Measurements from ENCODE around the gene RCCD1. TPM values are rescaled to one million over a fixed set of nuclear protein-coding genes. Genes with fewer than 3 reads are reported as not detected.

The RCCD1 gene
- total RNA-seq, 1 donor = 10.1 TPM

GRCh38 chr15:90972133-90972532, 17.4 kb downstream of the RCCD1 start:
- TF ChIP-seq CTCF (IDR thresholded peaks at IDR 0.05; ENCODE audit: insufficient read depth, low read length) = no peak
- no peak overlapping the region for H3K4me3 ChIP-seq (ENCODE audit: low read depth, low read length)
- DNase-seq (ENCODE audit: low read depth) = no peak

GRCh38 chr15:90974216-90974615, 19.5 kb downstream of the RCCD1 start:
- TF ChIP-seq CTCF (IDR thresholded peaks at IDR 0.05; ENCODE audit: insufficient read depth, low read length) = no peak
- no peak overlapping the region for H3K4me3 ChIP-seq (ENCODE audit: low read depth, low read length)
- no peak for DNase-seq (ENCODE audit: low read depth)

- no peak overlapping the region for H3K4me3 ChIP-seq (ENCODE audit: low read depth, low read length)
- peak; percentile 30 for DNase-seq (ENCODE audit: low read depth)
- no peak for TF ChIP-seq CTCF (IDR thresholded peaks at IDR 0.05; ENCODE audit: insufficient read depth, low read length)
Observed at GRCh38 chr15:90979582-90979981, 24.9 kb downstream of the RCCD1 start.

- no peak for TF ChIP-seq CTCF (IDR thresholded peaks at IDR 0.05; ENCODE audit: insufficient read depth, low read length)
- DNase-seq (ENCODE audit: low read depth) = no peak
- no peak overlapping the region for H3K4me3 ChIP-seq (ENCODE audit: low read depth, low read length)
Observed at GRCh38 chr15:90981681-90982080, 27.0 kb downstream of the RCCD1 start.

- TF ChIP-seq CTCF (IDR thresholded peaks at IDR 0.05; ENCODE audit: insufficient read depth, low read length) = no peak
- no peak overlapping the region for H3K4me3 ChIP-seq (ENCODE audit: low read depth, low read length)
- peak; percentile 46 for DNase-seq (ENCODE audit: low read depth)
Observed at GRCh38 chr15:90982135-90982534, 27.5 kb downstream of the RCCD1 start.

GRCh38 chr15:90986790-90987507, 32.3 kb downstream of the RCCD1 start:
- no peak overlapping the region for H3K4me3 ChIP-seq (ENCODE audit: low read depth, low read length)
- DNase-seq (ENCODE audit: low read depth) = no peak
- TF ChIP-seq CTCF (IDR thresholded peaks at IDR 0.05; ENCODE audit: insufficient read depth, low read length) = no peak
